Right lobe of liver (tissue), 4 donors: ENCODE results near the gene CUEDC1.

ENCODE experiments used
- CTCF ChIP-seq, 4 donors: fragments of 200-600 bp in 3 of 4; fragments of 450-650 bp in 1 of 4; IDR thresholded peaks; one replicate each; pipeline versions ENCODE4 v1.5.1 to v1.8.0; 2016 to 2022; ENCODE audit warnings: antibody characterized with exemption in 4 of 4, mild to moderate bottlenecking in 2 of 4
- POLR2A ChIP-seq: fragments of 450-650 bp; IDR thresholded peaks from one replicate; pipeline ENCODE4 v1.6.1; 2017; ENCODE audit warnings: antibody characterized with exemption, mild to moderate bottlenecking
- donor health status: DM: no; HTN: no; CAD: no.
- donor health status: DM: no; HTN: no; CAD: no.
- donor health status: DM: no; HTN: yes; CAD: no.

DNA sequence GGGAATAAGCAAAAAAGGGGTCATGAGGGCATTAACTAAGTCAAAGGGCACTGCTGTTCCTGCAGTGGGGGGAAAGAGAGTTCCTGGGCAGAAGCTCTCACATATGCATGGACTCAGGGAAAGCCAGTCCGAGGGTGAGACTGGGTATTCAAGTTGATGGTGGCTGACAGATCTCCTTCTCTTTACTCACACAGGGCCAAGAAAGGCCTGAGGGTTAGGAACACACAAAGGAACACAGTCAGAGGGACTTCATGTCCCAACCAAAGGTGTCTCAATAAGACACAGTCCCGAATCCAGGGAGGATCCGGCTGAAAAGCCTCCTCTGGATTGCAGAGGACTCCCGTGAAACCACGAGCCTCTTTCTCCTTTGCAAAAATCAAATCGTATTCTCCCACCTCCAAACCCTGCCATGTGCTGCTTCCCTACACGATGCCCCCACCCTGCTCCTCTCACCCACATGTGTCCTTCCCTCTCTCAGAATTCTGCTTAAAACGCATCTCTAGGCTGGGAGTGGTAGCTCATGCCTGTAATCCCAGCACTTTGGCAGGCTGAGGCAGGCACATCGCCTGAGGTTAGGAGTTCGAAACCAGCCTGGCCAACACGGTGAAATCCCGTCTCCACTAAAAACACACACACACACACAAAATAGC lies 23.6 kb downstream of the CUEDC1 start:
- no peak for TF ChIP-seq CTCF (IDR thresholded peaks at IDR 0.05)
- no peak for TF ChIP-seq POLR2A
